Measurements from ENCODE around the gene CLEC2B. TPM values are rescaled to one million over a fixed set of nuclear protein-coding genes. Genes with fewer than 3 reads are reported as not detected.

CLEC2B gene
- polyA plus RNA-seq, 1 experiment, result 2.1 TPM

- no peaks in the 10 kb centered on the region for H3K9me3 ChIP-seq (ENCODE audit: control insufficient read depth, insufficient read depth, low read length)
- ChIA-PET CTCF (no interaction called here), POLR2A (no interaction called here)
- DNase-seq (ENCODE audit: low read depth, low spot score), result no peak
- H3K27me3 ChIP-seq (ENCODE audit: control insufficient read depth, insufficient read depth, low read length), result no peaks in the 10 kb centered on the region
- no peak overlapping the region for H3K27ac ChIP-seq (ENCODE audit: low read depth, low read length)
- no peak for TF ChIP-seq CTCF (IDR thresholded peaks at IDR 0.05; ENCODE audit: low read depth, low read length)
- no peak overlapping the region for H3K4me3 ChIP-seq (ENCODE audit: low read depth, low read length)
Measured at GRCh38 chr12:9851927-9852326, 17.2 kb downstream of the CLEC2B start.

- Histone ChIP-seq H3K9me3 (ENCODE audit: control insufficient read depth, insufficient read depth, low read length) (no peaks in the 10 kb centered on the region), H3K4me3 (ENCODE audit: low read depth, low read length) (no peak overlapping the region), H3K27ac (ENCODE audit: low read depth, low read length) (no peak overlapping the region), H3K27me3 (ENCODE audit: control insufficient read depth, insufficient read depth, low read length) (no peaks in the 10 kb centered on the region)
- POLR2A ChIA-PET, result no interaction called here
- DNase-seq (ENCODE audit: low read depth, low spot score), result no peak
- CTCF ChIA-PET, result interaction anchor here (1.1 kb wide), 1 partner anchor 100 kb away, joined by 4 read pairs; no protein-coding TSS in a partner anchor
- TF ChIP-seq CTCF (IDR thresholded peaks at IDR 0.05; ENCODE audit: low read depth, low read length), result no peak
Measured at GRCh38 chr12:9851050-9851449, 18.1 kb downstream of the CLEC2B start.

GRCh38 chr12:9848899-9849298 is 20.3 kb downstream of the CLEC2B start:
- no peak for DNase-seq (ENCODE audit: low read depth, low spot score)
- Histone ChIP-seq H3K9me3 (ENCODE audit: control insufficient read depth, insufficient read depth, low read length) (no peaks in the 10 kb centered on the region), H3K27ac (ENCODE audit: low read depth, low read length) (no peak overlapping the region), H3K4me3 (ENCODE audit: low read depth, low read length) (no peak overlapping the region), H3K27me3 (ENCODE audit: control insufficient read depth, insufficient read depth, low read length) (no peaks in the 10 kb centered on the region)
- no peak for TF ChIP-seq CTCF (IDR thresholded peaks at IDR 0.05; ENCODE audit: low read depth, low read length)
- ChIA-PET CTCF (no interaction called here), POLR2A (no interaction called here)

GRCh38 chr12:9843407-9843806 is 25.7 kb downstream of the CLEC2B start:
- Histone ChIP-seq H3K27me3 (ENCODE audit: control insufficient read depth, insufficient read depth, low read length) (no peaks in the 10 kb centered on the region), H3K9me3 (ENCODE audit: control insufficient read depth, insufficient read depth, low read length) (no peaks in the 10 kb centered on the region), H3K4me3 (ENCODE audit: low read depth, low read length) (no peak overlapping the region), H3K27ac (ENCODE audit: low read depth, low read length) (no peak overlapping the region)
- POLR2A ChIA-PET, result no interaction called here
- no peak for TF ChIP-seq CTCF (IDR thresholded peaks at IDR 0.05; ENCODE audit: low read depth, low read length)
- no peak for DNase-seq (ENCODE audit: low read depth, low spot score)
- CTCF ChIA-PET, result no interaction called here

GRCh38 chr12:9831720-9832119 is 37.4 kb downstream of the CLEC2B start:
- H3K27ac ChIP-seq (ENCODE audit: low read depth, low read length), result no peak overlapping the region
- DNase-seq (ENCODE audit: low read depth, low spot score), result no peak
- no peak for TF ChIP-seq CTCF (IDR thresholded peaks at IDR 0.05; ENCODE audit: low read depth, low read length)
- no peak overlapping the region for H3K4me3 ChIP-seq (ENCODE audit: low read depth, low read length)
- no peaks in the 10 kb centered on the region for H3K27me3 ChIP-seq (ENCODE audit: control insufficient read depth, insufficient read depth, low read length)
- POLR2A ChIA-PET, result no interaction called here
- H3K9me3 ChIP-seq (ENCODE audit: control insufficient read depth, insufficient read depth, low read length), result no peaks in the 10 kb centered on the region
- CTCF ChIA-PET, result no interaction called here

All from AG04450 (cell line).